Neural cell (in vitro differentiated cells): ENCODE data around the gene VIPAS39. TPM values are rescaled to one million over a fixed set of nuclear protein-coding genes. Genes with fewer than 3 reads are reported as not detected.

ENCODE experiments used
- H2AFZ ChIP-seq: fragments of 200-600, 300-800 bp; sonication (generic), shearing (Covaris generic); 2 replicates; pipeline ENCODE4 v1.6.0; 2014; ENCODE audit warnings: low read depth, mild to moderate bottlenecking, antibody characterized with exemption, low read length, moderate library complexity
- H3F3A ChIP-seq: fragments of 200-600 bp; shearing (Covaris generic); 2 replicates; pipeline ENCODE4 v1.6.1; 2016; ENCODE audit warnings: mild to moderate bottlenecking, moderate library complexity, mixed read lengths, antibody characterized with exemption, low read length; ENCODE audit not compliant: insufficient read depth, poor library complexity, severe bottlenecking
- H3K27ac ChIP-seq: fragments of 200-600, 300-800 bp; sonication (generic), shearing (Covaris generic); 2 replicates; pipeline ENCODE4 v1.5.1; 2014; ENCODE audit warnings: mild to moderate bottlenecking, low read length, moderate library complexity
- H3K27me3 ChIP-seq: fragments of 300-800, 200-600 bp; sonication (generic), shearing (Covaris generic); 2 replicates; pipeline ENCODE4 v1.6.0; 2014; ENCODE audit warnings: mild to moderate bottlenecking, low read depth, low read length, moderate library complexity; ENCODE audit not compliant: insufficient read depth
- H3K36me3 ChIP-seq: fragments of 300-800, 200-600 bp; sonication (generic), shearing (Covaris generic); 2 replicates; pipeline ENCODE4 v1.5.1; 2014; ENCODE audit warnings: mild to moderate bottlenecking, antibody characterized with exemption, low read length, moderate library complexity; ENCODE audit not compliant: insufficient read depth
- H3K4me2 ChIP-seq: fragments of 300-800, 200-600 bp; sonication (generic), shearing (Covaris generic); 2 replicates; pipeline ENCODE4 v1.6.0; 2014; ENCODE audit warnings: mild to moderate bottlenecking, low read length
- H3K4me3 ChIP-seq: fragments of 300-800, 200-600 bp; sonication (generic), shearing (Covaris generic); 2 replicates; pipeline ENCODE4 v1.5.1; 2014; ENCODE audit warnings: mild to moderate bottlenecking, low read length, moderate library complexity
- H3K79me2 ChIP-seq: fragments of 200-600 bp; shearing (Covaris generic); replicated peaks from 2 replicates; pipeline ENCODE4 v1.6.0; 2014; ENCODE audit warnings: mild to moderate bottlenecking, low read length, moderate library complexity; ENCODE audit not compliant: insufficient read depth
- H3K9ac ChIP-seq: fragments of 300-800, 200-600 bp; sonication (generic), shearing (Covaris generic); 2 replicates; pipeline ENCODE4 v1.6.1; 2016; ENCODE audit warnings: mild to moderate bottlenecking, low read length, mixed read lengths
- H3K9me2 ChIP-seq: fragments of 200-600 bp; shearing (Covaris generic); 2 replicates; pipeline ENCODE4 v1.6.1; 2016; ENCODE audit warnings: mild to moderate bottlenecking, low read length, mixed read lengths; ENCODE audit not compliant: insufficient read depth
- H3K9me3 ChIP-seq: fragments of 200-600, 300-800 bp; sonication (generic), shearing (Covaris generic); 2 replicates; pipeline ENCODE4 v1.6.1; 2016; ENCODE audit warnings: mild to moderate bottlenecking, mixed run types, low read length, moderate library complexity, mixed read lengths
- H4K20me1 ChIP-seq: fragments of 200-600 bp; shearing (Covaris generic); 2 replicates; pipeline ENCODE4 v1.6.1; 2016; ENCODE audit warnings: mild to moderate bottlenecking, mixed run types; ENCODE audit not compliant: insufficient read depth
- CTCF ChIP-seq: fragments of 450-650 bp; IDR thresholded peaks from 2 replicates; pipeline ENCODE4 v1.5.1; 2014; ENCODE audit warnings: antibody characterized with exemption, mild to moderate bottlenecking, moderate library complexity; ENCODE audit not compliant: poor library complexity, severe bottlenecking
- EP300 ChIP-seq: fragments of 450-650 bp; conservative IDR thresholded peaks from 2 replicates; pipeline ENCODE4 v1.6.1; 2014; ENCODE audit warnings: antibody characterized with exemption, mild to moderate bottlenecking, moderate library complexity; ENCODE audit not compliant: poor library complexity, severe bottlenecking
- EZH2 ChIP-seq: fragments of 200-600, 300-800 bp; shearing (Covaris generic), sonication (generic); IDR thresholded peaks from 2 replicates; pipeline ENCODE4 v1.6.1; 2014; ENCODE audit warnings: antibody characterized with exemption, low read length, borderline replicate concordance, mild to moderate bottlenecking; ENCODE audit not compliant: insufficient read depth, poor library complexity, severe bottlenecking
- MXI1 ChIP-seq: fragments of 450-650 bp; conservative IDR thresholded peaks from 2 replicates; pipeline ENCODE4 v1.6.1; 2014; ENCODE audit warnings: antibody characterized with exemption, mild to moderate bottlenecking; ENCODE audit not compliant: poor library complexity, severe bottlenecking
- POLR2AphosphoS5 ChIP-seq: IDR thresholded peaks from 2 replicates; pipeline ENCODE4 v1.6.1; 2012
- RAD21 ChIP-seq: fragments of 450-650 bp; conservative IDR thresholded peaks from 2 replicates; pipeline ENCODE4 v1.6.1; 2014; ENCODE audit warnings: antibody characterized with exemption, mild to moderate bottlenecking, moderate library complexity
- REST ChIP-seq: IDR thresholded peaks from 2 replicates; pipeline ENCODE4 v1.6.1; 2012; ENCODE audit warnings: borderline replicate concordance
- SMC3 ChIP-seq: fragments of 450-650 bp; conservative IDR thresholded peaks from 2 replicates; pipeline ENCODE4 v1.6.1; 2014; ENCODE audit warnings: antibody characterized with exemption, mild to moderate bottlenecking, moderate library complexity; ENCODE audit not compliant: poor library complexity
- TAF1 ChIP-seq: IDR thresholded peaks from 2 replicates; pipeline ENCODE4 v1.6.1; 2012; ENCODE audit warnings: low read depth
- polyA plus RNA-seq: library from polyadenylated mRNA; depleted of rRNA; stranded (reverse); fragments of >200 nt; gene quantifications from 2 replicates; pipeline ENCODE4 v1.2.3, GENCODE V29; 2014

The VIPAS39 gene
- polyA plus RNA-seq, 1 donor from 2014 or later = 39.5 TPM

- Histone ChIP-seq H3K9me3 (no peaks in the 10 kb centered on the region), H3F3A (no peaks in the 10 kb centered on the region), H3K79me2 (no peaks in the 10 kb centered on the region), H3K9me2 (no peaks in the 10 kb centered on the region), H3K27ac (no peak overlapping the region), H3K36me3 (peaks cover 3% of the 10 kb centered on the region), H4K20me1 (no peaks in the 10 kb centered on the region), H3K27me3 (no peaks in the 10 kb centered on the region), H3K4me3 (no peak overlapping the region), H3K9ac (no peak overlapping the region), H3K4me2 (no peak overlapping the region), H2AFZ (no peak overlapping the region)
- TF ChIP-seq EZH2 (no peak), EP300 (no peak), SMC3 (no peak), POLR2AphosphoS5 (no peak), MXI1 (no peak), CTCF (no peak), RAD21 (no peak), TAF1 (no peak), REST (no peak)
These were observed 11.7 kb upstream of the VIPAS39 start for GRCh38 chr14:77469067-77469505.

DNA sequence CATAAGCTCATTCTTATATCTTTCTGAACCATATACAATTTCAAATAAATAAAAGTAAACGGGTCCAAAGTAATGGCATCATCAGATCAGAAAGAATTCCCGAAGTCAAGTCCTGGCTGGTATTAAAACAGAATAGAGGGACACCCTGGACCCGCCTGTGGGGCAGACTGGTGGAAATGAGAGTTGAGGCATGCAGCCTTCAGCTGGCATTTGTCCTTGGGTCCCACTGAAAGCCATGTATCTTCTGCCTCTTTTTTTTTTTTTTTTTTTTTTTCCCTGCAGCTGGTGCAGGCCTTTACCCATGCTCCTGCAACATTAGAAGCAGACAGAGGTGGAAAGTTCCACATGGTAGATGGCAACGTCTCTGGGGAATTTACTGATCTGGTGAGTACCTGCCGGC is 10.4 kb upstream of the VIPAS39 start:
- Histone ChIP-seq H3K9me2 (no peaks in the 10 kb centered on the region), H3K36me3 (peaks cover 3% of the 10 kb centered on the region)
- no peak for TF ChIP-seq MXI1
- TF ChIP-seq EP300 = no peak
- TF ChIP-seq RAD21 = no peak
- TF ChIP-seq TAF1 = no peak
- no peak for TF ChIP-seq EZH2
- no peak for TF ChIP-seq REST
- no peak for TF ChIP-seq SMC3
- TF ChIP-seq POLR2AphosphoS5 = no peak
- no peak for TF ChIP-seq CTCF

More for the DNA sequence above, 10.4 kb upstream of the VIPAS39 start:
- Histone ChIP-seq H3K4me2 (no peak overlapping the region), H4K20me1 (no peaks in the 10 kb centered on the region), H2AFZ (no peak overlapping the region), H3K27me3 (no peaks in the 10 kb centered on the region), H3K9me3 (no peaks in the 10 kb centered on the region), H3K4me3 (no peak overlapping the region), H3K9ac (no peak overlapping the region), H3K79me2 (no peaks in the 10 kb centered on the region), H3K27ac (no peak overlapping the region), H3F3A (no peaks in the 10 kb centered on the region)
